Hypothalamus (tissue), 51 donors: ENCODE measurements around the gene ASF1A.

Source experiments
- DNase-seq, 51 donors: peaks; one replicate each; lab custom pipeline; 2025; lab: John Stamatoyannopoulos, UW

ASF1A gene

DNA sequence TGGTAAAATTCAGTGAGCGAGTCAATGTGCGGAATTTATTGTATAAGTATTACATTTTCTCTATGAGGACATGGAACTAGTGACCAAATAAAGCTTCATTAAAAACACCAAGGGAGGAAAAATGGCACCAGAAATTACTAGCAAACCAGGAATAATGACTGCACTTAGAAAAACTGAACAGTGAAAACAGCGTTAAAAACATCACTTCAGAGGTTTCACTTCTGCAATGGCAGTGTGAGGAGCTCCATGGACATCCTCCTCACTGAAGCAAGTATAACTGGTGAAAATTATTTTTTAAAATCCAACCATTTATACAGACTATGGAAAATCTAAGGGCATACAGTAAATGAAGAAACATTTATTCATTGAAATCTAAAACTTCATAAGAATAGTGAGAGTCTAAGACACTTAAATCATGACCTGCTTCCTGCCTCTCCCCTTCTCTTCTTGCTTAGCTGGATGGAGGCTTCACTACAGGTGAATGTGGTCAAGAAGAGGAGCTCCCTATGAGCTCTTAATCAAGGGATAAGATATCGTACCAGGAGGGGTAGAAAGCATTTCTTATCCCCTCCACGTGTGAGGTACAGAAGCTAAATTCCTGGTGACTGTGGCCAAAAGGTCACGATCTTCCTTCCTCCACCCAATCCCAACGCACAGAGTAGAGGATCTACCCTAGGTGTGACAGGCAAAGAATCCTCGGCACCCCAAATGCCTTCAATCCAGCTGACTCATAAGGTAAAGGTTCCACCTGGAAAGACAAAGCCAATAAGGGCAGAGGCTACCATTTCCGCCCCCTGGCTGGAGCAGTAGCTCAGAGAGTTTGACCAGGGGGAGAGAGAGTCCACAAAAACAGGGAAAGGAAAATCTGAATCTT is 12.3 kb upstream of the ASF1A start:
- DNase-seq: no peak

GRCh38 chr6:118882314-118882905 is 11.5 kb upstream of the ASF1A start:
- DNase-seq: no peak

DNA sequence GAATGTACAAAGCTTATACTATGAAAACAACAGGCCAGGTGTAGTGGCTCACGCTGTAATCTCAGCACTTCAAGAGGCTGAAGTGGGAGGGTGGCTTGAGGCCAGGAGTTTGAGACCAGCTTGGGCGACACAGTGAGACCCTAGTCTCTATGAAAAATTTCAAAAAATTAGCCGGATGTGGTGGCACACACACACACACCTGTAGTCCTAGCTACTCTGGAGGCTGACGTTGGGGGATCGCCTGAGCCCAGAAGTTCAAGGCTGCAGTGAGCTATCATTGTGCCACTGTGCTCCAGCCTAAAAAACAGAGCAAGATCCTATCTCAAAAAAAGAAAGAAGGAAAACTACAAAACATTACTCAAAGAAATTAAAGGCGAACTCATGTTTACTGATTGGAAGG is 7.3 kb upstream of the ASF1A start:
- DNase-seq: no peak

DNA sequence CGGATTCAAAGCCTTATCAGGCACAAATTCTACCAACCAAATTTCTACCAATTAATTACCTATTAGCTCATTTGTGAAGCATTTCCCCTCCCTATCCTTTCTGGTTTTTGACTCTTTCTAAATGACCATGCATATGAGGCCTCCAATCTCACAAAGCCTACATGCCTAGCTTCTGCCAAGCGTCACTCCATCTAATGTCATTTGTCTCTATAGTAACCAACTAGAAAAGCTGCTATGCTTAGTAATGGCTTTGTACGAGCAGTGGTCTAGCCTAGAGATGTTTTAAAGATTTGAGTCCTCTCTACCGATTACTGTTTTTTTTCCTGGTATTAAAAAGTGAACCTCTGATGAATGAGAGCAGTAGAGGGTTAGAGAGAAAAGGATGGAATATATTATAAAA is 4.8 kb upstream of the ASF1A start:
- DNase-seq: peak in 1 of 51 donors; percentile 27

DNA sequence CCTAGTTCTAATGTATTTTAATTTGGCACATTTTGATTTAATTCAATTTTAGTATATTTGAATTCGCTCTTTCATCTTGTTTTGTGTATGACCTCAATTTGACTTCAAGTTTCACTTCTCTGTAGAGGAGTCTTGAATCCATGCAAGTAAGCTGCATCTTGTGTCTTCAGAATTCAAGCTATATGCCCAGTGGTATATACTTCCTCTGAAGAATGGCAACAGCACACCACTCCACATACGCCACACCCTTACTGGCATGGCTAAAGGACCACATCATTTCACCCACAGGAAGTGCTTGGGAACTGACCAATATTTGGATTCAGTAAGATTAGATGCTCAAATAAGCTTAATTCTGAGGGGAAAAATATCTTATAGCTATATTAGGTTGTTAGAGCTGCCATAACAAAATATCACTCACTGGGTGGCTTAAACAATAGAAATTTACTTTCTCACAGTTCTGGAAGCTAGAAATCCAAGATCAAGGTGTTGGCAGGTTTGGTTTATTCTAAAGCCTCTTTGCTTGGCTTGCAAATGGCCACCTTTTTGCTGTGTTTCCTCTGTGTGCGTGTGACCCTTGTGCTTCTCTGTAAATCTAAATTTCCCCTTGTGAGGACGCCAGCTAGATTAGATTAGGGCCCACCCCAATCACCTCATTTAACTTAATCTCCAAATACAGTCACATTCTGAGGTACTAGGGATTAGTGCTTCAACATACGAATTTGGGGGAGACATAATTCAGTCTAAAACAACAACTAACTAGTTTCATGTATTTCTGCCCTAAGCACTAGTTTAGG is 2.8 kb upstream of the ASF1A start:
- DNase-seq: no peak

DNA sequence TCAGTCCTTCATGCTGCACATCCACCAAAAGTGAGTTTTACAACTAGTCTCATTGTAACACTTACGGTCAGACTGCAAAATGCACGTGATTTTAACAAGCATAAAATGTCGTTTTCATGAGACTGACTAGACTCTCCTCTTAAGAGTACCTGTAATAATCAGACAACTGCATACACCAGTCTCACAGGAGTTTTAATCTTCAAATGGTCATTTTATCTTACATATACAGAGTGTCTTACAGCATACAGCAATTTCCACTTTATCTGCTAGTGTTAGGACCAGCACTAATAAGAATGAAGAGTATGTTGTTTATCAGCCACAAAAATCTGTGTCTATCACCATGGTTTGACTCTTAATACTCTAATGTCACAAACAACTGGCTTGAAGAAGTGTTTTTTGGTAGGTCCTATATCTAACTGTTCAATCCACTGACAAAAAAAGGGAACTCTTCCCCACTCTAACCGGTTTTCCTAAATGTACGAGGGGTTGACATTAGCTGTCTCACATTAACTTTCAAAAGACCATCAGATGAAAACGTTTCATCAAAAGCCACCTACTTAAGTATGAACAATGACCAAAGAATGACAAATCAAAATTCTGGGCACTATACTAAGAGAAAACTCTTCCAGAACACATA is 1.5 kb upstream of the ASF1A start:
- DNase-seq: peak in 1 of 51 donors; percentile 62

DNA sequence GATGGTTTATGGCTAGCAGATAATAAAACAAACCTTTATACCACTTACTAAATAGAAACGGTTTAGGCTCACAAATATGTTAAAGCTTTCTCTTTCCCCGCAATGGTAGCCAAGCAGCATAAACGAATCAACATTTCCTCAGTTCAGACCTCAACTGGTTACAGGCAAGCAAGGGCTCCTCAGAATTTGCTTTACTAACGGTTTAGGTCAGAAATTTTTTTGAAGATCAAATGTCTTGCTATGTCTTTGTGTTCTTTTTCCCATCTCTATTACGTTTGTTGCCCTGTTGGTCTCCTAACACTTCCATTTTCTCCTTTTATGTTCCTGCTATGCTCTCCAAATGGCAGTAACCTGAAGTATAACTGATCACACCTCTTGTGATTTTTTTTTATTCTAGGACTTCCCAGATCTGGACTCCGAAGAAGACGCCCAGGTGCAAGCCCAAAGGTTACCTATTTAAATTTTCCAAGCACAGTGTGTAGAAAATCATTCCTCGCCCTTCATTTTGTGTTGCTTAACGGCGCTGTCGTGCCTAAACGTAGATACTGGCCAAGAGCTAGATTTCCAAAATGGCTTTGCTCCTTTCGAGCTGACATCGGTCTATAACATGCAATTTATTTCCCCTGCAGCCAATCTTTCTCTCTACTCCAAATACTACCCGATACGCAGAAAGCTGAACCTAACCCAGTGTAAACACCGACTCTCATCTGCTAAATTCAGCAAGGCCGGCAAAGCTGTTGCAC is 717 bp upstream of the ASF1A start:
- DNase-seq: peak in 18 of 51 donors; percentile 2 to 81 (median 46)

DNA sequence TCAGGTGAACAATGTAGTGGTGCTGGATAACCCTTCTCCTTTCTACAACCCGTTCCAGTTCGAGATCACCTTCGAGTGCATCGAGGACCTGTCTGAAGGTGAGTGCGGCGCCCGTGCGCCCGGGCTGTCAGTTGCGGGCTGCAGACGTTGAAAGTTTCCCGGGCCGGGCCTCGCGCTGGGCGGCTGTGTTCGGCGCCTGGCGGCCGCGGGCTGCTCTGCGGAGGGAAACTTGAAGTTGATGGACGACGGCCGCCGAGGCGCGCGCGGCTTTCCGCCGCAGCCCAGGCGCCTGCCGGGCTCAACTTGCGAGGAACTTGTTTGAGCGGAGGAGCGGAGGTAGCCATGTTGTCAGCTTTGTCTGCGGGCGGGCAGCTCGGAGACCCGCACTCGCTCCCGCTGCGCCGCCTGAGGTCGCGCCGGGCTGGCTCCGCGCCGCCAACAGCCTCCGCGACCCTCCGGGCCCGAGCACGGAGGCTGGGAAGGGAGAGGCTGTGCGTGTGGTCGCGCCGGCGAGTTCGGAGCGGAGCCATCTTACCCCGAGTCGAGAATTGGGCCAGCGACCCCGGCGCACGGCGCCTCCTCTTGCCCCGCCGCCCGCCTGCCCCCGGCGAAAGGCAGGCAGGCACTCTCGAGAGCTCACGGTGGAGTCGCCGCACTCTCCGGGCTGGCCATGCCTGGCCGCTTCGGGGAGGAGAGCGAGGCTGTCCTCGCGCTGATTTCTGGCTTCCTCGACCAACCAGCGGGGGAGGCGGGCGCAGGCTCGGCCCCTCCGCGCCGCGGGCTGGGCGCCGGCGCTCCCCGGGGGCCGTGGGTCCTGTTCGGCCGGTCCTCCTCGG is 691 bp downstream of the ASF1A start:
- DNase-seq: peak in 49 of 51 donors; percentile 7 to 88 (median 58)

GRCh38 chr6:118895261-118895560 is 1.3 kb downstream of the ASF1A start:
- no peak for DNase-seq

- DNase-seq: no peak
These were observed 1.9 kb downstream of the ASF1A start for GRCh38 chr6:118895859-118896258.

- DNase-seq: no peak
These were observed 2.6 kb downstream of the ASF1A start for GRCh38 chr6:118896339-118897136.

DNA sequence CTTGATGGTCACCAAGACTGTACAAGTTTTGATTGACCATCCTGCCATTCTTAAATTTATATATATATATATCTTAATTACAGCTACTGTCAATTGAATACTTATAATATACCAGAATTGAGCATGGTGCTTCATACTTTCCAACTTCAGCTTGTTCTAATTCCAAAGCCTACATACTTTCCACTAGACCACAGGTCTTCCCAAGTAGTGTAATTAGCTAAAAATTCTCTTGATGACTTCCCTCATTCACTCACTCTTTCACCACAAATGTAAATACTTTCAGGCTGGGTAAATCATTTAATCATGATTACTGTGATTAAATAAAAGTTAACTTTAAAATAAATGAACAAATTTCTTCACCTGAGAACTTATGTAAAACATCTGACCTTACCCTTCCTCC is 3.4 kb downstream of the ASF1A start:
- DNase-seq: no peak

DNA sequence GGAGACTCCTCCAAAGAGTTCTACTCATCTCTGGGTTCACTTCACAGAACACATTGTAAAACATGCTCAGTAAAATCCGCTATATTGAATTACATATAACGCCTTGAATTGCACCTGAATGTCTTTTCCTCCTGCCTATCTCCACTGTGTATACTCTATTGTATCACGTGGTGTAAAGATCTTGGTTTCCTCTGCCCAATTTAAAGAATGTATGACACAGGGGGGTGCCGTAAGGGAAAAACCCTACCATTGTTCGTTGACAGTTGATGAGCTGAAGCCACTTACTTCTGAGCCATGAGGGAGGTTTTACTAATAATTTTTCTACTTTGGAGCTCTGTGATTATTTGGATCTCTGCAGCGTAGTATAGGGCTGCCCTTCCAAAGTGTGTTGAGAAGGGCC is 6.0 kb downstream of the ASF1A start:
- DNase-seq: no peak

DNA sequence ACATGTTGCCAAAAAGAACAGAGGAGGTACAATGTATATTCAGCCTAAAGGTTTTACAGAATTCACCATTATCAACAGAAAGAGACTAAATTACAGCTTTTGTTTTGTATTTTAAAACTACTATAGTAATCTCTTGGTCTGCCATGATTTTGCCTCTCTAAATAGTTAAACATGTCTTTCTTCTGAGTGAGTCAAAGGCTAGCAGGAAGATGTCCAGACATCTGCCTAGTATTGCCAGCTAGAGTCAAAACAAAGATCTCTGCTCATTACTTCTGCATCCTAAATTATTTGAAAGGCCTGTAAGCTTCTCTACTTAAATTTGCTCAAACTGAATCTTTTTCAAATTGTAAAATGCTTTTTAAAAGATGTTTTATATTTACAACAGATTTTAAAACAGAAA is 8.8 kb downstream of the ASF1A start:
- no peak for DNase-seq

DNA sequence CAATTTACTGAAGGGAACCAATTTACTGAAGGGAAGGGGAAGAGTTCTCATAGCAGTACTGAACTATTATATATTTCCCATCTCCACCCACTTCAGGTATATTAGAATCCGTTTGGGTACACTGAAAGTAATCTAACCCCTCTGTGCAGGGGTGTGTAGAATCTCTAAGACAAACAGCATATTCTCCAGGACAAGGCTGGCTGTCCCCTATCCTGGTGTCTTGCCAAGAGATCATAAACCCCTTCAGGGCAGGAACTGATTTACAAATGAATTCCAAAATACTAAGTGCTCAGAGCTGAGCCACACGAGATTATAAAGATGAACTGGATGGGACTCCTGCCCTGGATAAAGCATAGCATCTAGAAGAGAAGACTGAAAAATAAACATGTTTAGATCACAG is 9.2 kb downstream of the ASF1A start:
- no peak for DNase-seq

DNA sequence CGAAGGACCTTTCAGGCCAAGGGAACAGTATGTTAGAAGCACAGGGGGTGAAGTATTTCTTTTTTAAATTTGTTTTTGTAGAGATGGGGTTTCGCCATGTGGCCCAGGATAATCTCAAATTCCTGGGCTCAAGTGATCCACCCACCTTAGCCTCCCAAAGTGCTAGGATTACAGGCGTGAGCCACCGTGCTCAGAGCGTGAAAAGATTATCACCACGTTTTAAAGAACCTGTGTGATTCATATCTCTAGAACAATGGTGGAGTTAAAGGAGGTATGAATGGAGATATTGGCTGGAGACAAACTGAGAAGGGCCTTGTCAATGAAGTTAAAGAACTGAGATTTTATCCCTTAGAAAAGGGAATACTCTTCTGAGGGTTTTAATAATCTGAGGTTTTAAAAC is 9.7 kb downstream of the ASF1A start:
- no peak for DNase-seq

DNA sequence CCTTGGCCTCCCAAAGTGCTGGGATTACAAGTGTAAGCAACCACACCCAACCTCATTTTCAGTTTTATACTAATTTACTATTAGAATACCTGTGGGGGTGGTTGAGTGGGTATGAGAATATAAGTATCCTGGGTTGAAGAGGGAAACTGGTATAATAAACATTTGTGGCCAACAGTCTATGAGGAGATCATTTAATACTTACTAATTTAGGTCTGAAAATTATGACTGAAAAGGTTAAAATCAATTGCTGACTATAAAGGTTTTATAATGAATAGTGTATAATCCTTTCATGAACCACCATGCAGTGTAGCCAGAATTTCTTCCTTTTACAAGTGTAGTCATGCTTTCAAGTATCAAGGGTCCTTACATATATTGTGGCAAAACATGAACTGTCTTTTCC is 11.1 kb downstream of the ASF1A start:
- no peak for DNase-seq

DNA sequence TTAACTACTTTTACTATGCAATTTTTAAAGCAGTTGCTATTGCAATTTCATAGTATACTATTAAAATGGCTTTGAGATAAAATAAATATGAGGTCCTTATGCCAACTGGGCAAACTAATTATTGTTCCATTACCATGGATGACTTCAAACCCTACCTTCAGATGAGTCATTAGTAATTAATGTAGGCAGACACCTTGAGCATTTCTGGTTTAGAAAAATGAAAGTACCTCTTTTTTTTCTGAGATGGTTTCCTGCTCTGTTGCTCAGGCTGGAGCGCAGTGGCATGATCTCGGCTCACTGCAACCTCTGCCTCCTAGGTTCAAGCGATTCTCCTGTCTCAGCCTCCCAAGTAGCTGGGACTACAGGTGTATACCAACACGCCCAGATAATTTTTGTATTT is 11.9 kb downstream of the ASF1A start:
- no peak for DNase-seq

- DNase-seq: no peak
These were observed 14.5 kb downstream of the ASF1A start for GRCh38 chr6:118908441-118908840.
